Right lung (tissue), 5 donors: ENCODE measurements around the gene ST14. TPM values are rescaled to one million over a fixed set of nuclear protein-coding genes. Genes with fewer than 3 reads are reported as not detected.
A peak's percentile ranks its signal among the peaks of the same experiment; 100 is the strongest.
"Not testable (repeated sequence)": the region's sequence is repeated elsewhere in the genome, so short reads cannot be mapped to it uniquely, and the experiment has no call there.

Experiments used
- DNase-seq, 2 donors: peaks; one replicate each; pipeline ENCODE4 v3.0.0-alpha.2; 2013
- polyA plus RNA-seq, 5 donors: library from polyadenylated mRNA; unstranded; fragments of 120-200 nt; gene quantifications; one replicate each; pipeline versions ENCODE4 v1.2.1 to v1.2.3, GENCODE V29; 2013; ENCODE audit warnings: inconsistent platforms in 1 of 5, low replicate concordance in 1 of 5; ENCODE audit not compliant: insufficient read length in 5 of 5, insufficient read depth in 1 of 5

Gene ST14
- polyA plus RNA-seq, 5 donors = 22.3 to 43.2 (median 35.1) TPM

DNA sequence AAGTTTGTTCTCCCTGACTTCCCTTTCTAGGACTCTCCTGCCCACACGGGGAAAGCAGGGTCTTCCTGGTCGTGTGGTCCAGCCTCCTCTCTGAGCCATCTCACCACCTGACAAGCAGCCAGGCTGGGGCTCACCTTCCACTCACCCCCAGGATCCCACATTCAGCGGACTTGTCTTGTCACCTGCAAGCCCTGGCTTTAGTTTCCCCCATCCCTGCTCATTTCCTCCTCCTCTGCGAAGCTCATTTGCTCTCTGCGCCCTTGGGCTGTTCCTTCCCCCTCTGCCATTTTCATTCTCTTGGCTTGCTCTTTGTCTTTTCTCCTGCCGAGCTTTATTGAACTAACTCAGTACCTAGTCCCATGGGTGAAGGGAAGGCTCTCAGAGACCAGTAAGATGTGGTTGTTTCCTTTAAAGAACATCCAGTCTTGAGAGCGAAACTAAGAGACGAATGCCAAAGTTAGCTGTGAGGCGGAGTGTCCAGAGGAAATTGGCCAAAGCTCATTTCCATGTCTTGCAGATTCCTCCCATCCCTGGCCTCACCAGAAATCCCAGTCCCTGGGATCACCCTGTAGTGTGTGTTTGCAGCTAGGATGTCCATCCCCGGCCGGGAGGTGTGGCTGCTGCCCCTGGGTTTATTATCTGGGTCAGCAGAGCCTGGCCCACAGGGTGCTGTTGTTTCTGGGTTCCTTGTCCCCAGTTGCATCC, 2.0 kb downstream of the ST14 start:
- DNase-seq = no peak

- DNase-seq = peak in 1 of 2 donors; percentile 51
These were observed 3.2 kb downstream of the ST14 start for GRCh38 chr11:130162733-130163132.

DNA sequence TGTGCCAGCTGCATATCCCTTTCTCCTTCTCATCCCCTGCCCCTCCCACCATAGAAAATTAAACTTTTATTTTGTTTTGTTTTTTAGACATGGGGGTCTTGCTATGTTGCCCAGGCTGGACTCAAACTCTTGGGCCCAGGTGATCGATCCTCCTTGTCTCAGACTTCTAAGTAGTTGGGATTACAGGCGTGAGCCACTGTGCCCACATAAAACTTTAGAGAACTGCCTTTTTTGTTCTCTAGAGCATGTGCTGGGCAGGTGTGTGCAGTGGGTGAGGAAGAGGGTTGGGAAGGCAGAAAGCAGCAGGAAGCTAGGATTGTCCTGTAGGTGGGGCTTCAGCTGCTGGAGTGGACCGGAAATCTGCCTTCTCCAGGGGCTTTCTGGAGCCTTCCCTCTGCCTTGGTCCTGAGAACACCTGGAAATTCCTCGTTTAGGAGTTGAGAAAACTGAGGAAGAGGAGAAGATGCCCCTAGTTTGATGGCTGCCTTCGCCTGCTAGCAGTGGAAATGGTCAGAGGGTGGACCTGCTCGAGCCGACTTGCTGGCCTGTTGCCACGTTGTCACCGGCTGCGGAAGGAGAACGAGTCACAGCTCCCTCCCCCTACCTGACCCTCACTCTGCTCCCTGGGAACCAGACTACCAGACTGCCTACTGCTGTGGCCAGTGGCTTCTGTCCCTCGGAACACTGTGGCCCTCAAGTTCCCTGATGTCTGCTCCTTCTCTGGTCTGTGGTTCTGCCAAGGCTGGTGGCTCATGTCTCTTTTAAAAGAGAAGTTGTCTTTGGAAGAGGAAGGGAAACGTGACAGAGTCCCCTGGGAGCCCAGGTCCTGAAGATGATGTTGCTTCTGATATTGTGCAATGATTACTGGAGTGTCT, 4.0 kb downstream of the ST14 start:
- DNase-seq = no peak

DNA sequence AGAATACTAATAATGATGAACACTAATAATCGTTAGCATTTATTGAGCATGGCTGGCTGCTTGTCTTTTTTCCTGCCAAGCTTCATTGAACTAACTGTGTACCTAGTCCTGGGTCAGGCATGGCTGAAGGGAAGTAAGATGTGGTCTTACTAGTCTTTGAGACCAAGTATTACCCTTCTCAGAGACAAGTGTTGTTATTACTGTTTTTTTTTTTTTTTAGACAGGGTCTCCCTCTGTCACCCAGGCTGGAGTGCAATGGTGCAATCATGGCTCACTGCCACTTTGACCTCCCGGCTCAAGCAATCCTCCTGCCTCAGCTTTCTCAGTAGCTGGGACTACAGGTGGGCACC, 4.6 kb downstream of the ST14 start:
- no peak for DNase-seq

DNA sequence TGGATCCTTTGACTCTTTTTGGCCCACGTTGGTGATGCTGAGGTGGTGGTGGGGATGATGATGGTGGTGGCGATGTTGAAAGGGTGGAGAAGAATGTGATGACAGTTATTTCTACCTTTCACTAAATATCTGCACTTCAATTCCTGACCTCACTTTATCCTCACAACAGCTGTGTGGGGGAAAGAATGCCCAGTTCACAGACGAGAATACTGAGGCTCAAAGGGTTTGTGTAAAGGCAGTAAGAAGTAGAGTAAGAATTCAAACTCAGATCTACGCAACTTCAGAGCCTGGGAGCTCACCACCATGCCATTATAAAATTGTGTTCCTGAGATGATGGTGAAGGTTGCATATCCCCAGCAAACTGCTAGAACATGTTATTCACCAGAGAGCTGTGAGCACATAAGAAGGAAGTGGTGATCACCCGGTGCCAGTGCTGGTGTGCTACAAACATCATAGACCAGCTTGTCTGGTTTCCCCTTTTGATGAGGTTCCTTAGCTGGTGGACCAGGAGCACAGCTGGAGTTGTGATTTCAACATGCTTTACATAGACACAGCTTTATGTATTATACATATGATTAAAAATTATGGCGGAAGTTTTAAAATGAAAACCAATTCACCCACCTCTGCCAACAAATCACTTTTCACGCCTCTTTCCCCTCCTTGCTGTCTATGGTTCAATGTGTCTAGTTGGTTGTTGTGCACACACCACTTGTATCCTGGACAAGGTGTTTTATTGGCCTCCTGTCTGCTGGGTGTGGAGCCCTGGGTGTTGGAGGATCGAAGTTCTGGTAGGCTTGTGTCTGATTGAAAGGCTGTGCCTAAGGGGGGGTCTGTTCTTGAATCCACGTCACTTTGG, 6.2 kb downstream of the ST14 start:
- DNase-seq = no peak

DNA sequence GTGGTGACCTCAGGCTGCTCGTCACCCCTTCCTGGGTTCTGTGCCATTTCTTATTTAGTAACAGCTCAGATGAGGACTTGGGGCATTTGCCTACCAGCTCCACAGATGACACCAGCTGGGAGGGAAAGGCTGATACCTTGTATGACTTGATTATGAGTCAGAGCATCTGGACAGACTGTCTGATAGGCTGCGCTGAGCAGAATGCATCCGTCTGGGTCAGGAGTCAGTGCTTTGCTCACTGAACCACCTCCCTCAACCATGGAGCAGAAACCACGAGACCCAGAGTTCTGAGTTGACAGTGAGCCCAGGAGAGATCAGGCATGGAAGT, 6.8 kb downstream of the ST14 start:
- DNase-seq = peak; percentile 80

DNA sequence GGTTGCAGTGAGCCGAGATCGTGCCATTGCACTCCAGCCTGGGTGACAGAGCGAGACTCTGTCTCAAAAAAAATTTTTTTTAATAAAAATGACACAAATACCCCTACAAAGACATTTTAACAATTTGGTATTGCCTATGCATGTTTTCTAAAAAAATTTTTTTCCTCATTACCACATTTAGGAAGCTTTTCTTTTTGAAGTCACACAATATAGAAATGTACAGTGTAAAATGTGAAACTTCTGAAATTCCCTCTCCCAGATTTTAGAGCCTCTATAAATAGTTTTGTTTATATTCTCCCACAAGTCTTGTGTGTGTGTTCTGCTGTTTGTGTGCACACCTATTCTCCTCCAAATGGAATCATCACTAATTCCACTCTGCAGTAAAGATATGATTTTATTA, 7.6 kb downstream of the ST14 start:
- no peak for DNase-seq

GRCh38 chr11:130168105-130168504, 8.5 kb downstream of the ST14 start:
- no peak for DNase-seq

GRCh38 chr11:130170345-130170744, 10.8 kb downstream of the ST14 start:
- DNase-seq = no peak

- no peak for DNase-seq
These were observed 12.0 kb downstream of the ST14 start for GRCh38 chr11:130171534-130171933.

GRCh38 chr11:130172001-130172400, 12.4 kb downstream of the ST14 start:
- not testable (repeated sequence) for DNase-seq

DNA sequence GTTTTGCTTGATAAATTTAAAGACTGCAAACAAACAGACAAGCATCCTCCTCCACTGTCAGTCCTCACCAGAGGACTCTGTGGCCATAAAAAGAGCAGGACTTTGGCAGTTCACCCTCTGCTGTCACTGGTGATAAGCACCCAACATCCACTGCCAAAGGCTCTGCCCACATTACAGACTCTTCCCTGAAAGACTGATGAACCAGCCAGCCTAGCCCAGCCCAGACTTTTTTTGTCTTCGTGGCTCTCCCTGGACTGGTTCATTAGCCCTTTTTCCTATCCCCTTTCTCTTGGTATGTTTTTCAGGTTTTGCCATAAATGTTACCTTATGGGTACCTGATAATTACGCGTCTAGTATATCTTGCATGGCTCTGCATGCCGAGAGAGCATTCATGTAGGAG, 15.1 kb downstream of the ST14 start:
- no peak for DNase-seq

DNA sequence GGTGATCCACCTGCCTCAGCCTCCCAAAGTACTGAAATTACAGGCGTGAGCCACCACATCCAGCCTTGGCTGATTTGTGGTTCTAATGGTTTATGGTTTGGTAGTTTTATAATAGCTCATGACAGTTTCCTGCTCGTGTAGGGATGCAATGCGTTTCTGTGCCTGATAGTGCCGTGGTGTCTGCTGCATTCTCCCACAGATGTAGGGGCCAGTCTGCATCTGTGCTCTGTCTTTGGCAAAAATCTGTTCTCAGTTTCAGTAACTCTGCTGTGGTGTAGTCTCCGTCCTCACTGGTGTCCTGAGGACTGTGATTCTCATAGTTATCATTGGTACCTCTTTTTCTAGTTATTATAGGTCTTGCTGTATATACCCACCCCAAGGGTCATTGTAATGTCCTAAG, 16.3 kb downstream of the ST14 start:
- no peak for DNase-seq

DNA sequence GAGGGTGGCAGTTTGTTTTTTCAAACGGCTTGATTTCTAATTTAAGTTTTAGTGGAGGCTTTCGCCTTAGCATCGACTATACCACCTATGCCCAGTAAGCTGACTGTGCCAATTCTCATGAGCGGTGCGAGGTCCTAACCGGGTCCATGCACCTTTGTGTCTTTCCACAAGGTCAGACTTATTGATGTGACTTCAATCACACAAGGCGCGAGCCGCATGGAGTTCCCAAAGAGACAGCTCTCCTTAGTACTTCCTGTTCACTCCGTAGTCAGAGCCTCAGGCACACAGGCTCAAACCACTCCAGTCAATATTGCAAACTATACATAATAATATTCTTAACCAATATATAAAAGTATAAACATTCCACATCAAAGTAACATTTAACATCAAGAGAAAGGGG, 18.2 kb downstream of the ST14 start:
- DNase-seq = no peak

GRCh38 chr11:130178441-130179339, 19.1 kb downstream of the ST14 start:
- no peak for DNase-seq

DNA sequence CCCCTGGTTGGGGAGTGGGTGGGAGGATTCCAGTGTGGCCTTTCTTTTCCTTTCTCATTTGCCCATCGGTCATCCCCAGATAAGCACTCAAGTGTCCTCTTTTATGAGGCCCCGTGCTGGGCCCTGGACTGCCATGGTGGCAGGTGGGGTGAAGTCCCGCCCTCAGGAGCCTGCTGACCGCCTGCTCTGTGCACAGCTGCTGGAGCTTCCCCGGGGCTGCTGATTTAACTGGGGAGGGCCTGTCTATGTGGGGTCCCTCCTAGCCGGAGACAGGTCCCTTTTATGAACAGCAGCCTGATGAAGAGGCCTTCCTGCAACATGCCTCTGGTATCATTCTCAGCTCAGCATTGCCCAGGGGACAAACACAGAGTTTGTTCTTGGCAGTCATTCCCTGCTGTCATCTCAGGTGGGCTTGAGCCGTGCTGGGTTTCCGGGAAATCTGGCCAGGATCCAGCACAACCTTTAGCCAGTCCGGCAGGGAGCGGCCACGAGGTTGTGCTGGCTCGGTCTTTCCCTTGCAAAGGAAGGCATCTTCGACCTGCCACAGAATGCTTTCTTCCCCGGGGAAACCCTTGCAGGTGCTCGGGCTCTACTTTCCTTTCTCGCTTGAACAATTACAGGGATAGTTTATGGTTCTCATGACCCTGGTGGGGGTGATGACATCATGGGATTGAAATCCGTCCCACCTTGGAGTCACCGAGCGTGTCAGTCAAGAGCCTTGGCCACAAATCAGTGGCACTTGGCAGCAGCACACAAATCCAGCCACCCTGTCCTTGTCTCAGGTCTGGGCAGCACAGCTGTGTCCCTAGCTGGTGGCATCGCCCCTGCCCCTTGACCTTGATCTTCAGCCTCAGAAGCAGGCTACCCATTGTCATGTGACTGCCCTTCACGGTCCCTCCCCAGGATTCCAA, 20.1 kb downstream of the ST14 start:
- DNase-seq = no peak

DNA sequence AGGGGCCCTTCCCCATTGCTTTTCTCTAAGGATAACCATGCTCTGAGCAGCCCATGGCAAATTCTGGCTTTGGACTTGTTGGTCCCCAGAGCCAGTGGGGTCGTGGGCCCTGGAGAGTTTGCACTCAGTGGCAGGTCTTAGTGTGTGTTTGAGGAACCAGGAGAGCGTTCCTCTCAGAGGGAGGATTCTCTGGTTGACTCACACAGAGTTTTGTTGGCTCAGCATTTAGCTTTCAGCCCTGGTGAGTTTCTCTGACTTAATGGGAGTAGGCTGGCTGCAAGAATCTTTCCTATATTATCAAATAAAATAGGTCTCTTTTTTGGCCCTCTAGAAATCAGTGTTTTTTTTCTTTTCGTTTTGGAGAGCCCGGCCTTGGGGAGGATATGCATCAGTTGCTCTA, 20.9 kb downstream of the ST14 start:
- DNase-seq = no peak

GRCh38 chr11:130180896-130181294, 21.3 kb downstream of the ST14 start:
- DNase-seq = no peak

DNA sequence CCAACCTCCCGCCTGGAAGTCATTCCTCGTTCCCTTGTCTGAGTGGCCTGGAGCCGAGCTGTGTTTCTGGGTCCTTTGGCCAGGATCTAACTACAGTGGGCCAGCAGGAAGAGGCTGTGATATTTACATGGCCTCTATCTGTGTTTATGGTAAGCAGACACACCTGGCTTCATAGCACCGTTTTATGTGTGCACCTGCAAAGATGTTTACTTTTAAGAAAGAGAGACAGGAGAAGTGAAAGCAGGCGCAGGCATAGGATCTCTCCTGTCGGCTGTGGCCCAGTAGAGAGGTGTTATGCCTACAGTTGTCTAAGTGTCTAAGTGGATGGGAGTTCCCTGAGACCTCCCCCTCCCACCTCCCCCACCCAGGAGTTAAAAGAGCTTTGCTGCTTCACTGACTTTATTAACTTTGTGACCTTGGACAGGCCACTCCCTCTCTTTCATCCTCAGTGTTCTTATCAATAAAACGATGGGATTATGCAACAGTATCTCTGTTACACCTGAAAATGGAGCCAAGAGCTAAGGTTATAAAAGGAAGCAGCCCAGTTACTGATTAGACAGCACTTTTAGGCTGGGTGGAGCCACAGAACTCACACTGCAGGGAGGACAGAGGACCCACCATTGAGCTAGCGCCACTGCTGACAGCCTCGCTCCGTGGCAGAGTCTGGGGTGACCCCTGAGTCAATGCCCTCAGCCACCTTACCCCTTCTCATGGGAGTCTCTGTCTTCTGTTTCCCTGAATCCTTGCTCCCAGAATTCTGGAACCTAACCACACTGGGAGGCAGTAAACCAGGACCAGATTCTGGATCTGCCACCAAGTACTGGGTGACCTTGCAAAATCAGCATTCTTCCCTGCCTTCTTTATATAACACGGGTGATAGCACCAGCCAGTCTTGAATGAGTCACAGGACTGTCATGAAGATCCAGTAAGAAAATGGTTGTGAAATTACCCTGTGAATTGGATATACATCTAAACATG, 22.0 kb downstream of the ST14 start:
- DNase-seq = peak in 1 of 2 donors; percentile 45
